K562 (cell line): ENCODE results near the gene MECR. TPM values are rescaled to one million over a fixed set of nuclear protein-coding genes. Genes with fewer than 3 reads are reported as not detected.

ENCODE experiments used
- C11orf30 ChIP-seq: fragments of 450-650 bp; IDR thresholded peaks from 2 replicates; pipeline ENCODE4 v1.6.1; 2016; ENCODE audit warnings: low read depth, mild to moderate bottlenecking
- CBFA2T3 ChIP-seq: fragments of 450-650 bp; IDR thresholded peaks from 2 replicates; pipeline ENCODE4 v1.6.1; 2017
- CC2D1A ChIP-seq: fragments of 450-650 bp; IDR thresholded peaks from 2 replicates; pipeline ENCODE4 v1.6.1; 2017; ENCODE audit warnings: mild to moderate bottlenecking
- CTBP1 ChIP-seq: fragments of 450-650 bp; IDR thresholded peaks from 2 replicates; pipeline ENCODE4 v1.6.1; 2016; ENCODE audit warnings: borderline replicate concordance
- GABPA ChIP-seq: fragments of 200-800 bp; sonication (Bioruptor generic); conservative IDR thresholded peaks from 2 replicates; pipeline ENCODE4 v1.6.1; 2016; ENCODE audit warnings: low read depth, missing genetic modification characterization, missing compliant biosample characterization
- GTF2E2 ChIP-seq: fragments of 200-800 bp; sonication (Bioruptor generic); IDR thresholded peaks from 2 replicates; pipeline ENCODE4 v1.6.1; 2016; ENCODE audit warnings: missing genetic modification characterization, missing compliant biosample characterization
- HBP1 ChIP-seq: fragments of 450-650 bp; formaldehyde crosslinking; IDR thresholded peaks from 2 replicates; pipeline ENCODE4 v1.4.0; 2022; ENCODE audit warnings: missing genetic modification characterization
- HDAC2 ChIP-seq: fragments of 450-650 bp; IDR thresholded peaks from 2 replicates; pipeline ENCODE4 v1.6.1; 2016; ENCODE audit warnings: mild to moderate bottlenecking
- KAT8 ChIP-seq: fragments of 450-650 bp; IDR thresholded peaks from 2 replicates; pipeline ENCODE4 v1.6.1; 2016; ENCODE audit warnings: low read depth, mild to moderate bottlenecking
- MEF2D ChIP-seq: conservative IDR thresholded peaks from 2 replicates; pipeline ENCODE4 v1.6.1; 2016; ENCODE audit warnings: low read depth, missing genetic modification characterization, missing compliant biosample characterization
- NBN ChIP-seq: fragments of 450-650 bp; IDR thresholded peaks from 2 replicates; pipeline ENCODE4 v1.6.1; 2016; ENCODE audit warnings: low read depth, mild to moderate bottlenecking
- NR3C1 ChIP-seq: sonication (generic); formaldehyde crosslinking; IDR thresholded peaks from 2 replicates; pipeline ENCODE4 v1.8.1; 2022; ENCODE audit warnings: missing genetic modification reagents
- RHOXF2B ChIP-seq: fragments of 250-450 bp; sonication (Bioruptor Pico); conservative IDR thresholded peaks from 2 replicates; pipeline ENCODE4 v1.5.1; 2021
- SMAD1 ChIP-seq: fragments of 150-350 bp; IDR thresholded peaks from 2 replicates; pipeline ENCODE4 v1.6.1; 2014; ENCODE audit warnings: low read length, low read depth; ENCODE audit not compliant: partially characterized antibody
- SMAD4 ChIP-seq: fragments of 250-450 bp; sonication (Bioruptor Pico); conservative IDR thresholded peaks from 2 replicates; pipeline ENCODE4 v1.8.0; 2021; ENCODE audit warnings: inconsistent platforms, mild to moderate bottlenecking, moderate library complexity
- SMARCC2 ChIP-seq: fragments of 450-650 bp; IDR thresholded peaks from 2 replicates; pipeline ENCODE4 v1.6.1; 2017; ENCODE audit warnings: antibody characterized with exemption, moderate library complexity, mild to moderate bottlenecking, low read depth
- TEAD2 ChIP-seq: fragments of 450-650 bp; IDR thresholded peaks from 2 replicates; pipeline ENCODE4 v1.6.1; 2016; ENCODE audit warnings: missing genetic modification characterization, control low read depth, missing compliant biosample characterization
- TRIM28 ChIP-seq: fragments of 450-650 bp; IDR thresholded peaks from 2 replicates; pipeline ENCODE4 v1.6.1; 2017
- ZBTB11 ChIP-seq, 3 experiments: fragments of 200-800 bp in 1 of 3; fragments of 250-450 bp in 1 of 3; fragments of 450-650 bp in 1 of 3; sonication (Bioruptor Pico) in 1 of 3; sonication (Bioruptor generic) in 1 of 3; formaldehyde crosslinking in 1 of 3; IDR thresholded peaks; 2 replicates each; pipeline versions ENCODE4 v1.6.1 to v1.8.0; 2016 to 2022; ENCODE audit warnings: mild to moderate bottlenecking in 2 of 3, missing genetic modification characterization in 2 of 3, missing compliant biosample characterization in 1 of 3, moderate library complexity in 1 of 3
- ZNF140 ChIP-seq: fragments of 250-450 bp; sonication (Bioruptor Pico); IDR thresholded peaks from 2 replicates; pipeline ENCODE4 v1.8.0; 2021; ENCODE audit warnings: moderate library complexity, mild to moderate bottlenecking, inconsistent platforms
- ZNF175 ChIP-seq: fragments of 200-800 bp; sonication (Bioruptor generic); IDR thresholded peaks from 2 replicates; pipeline ENCODE4 v1.6.1; 2016; ENCODE audit warnings: low read depth, mild to moderate bottlenecking, missing genetic modification characterization, missing compliant biosample characterization
- ZNF589 ChIP-seq: fragments of 200-800 bp; sonication (Bioruptor generic); IDR thresholded peaks from 2 replicates; pipeline ENCODE4 v1.6.1; 2016; ENCODE audit warnings: low read depth, missing genetic modification characterization, missing compliant biosample characterization
- polyA plus RNA-seq, 8 experiments: library from polyadenylated mRNA; depleted of rRNA in 4 of 8; stranded (reverse) in 5 of 8; unstranded in 3 of 8; fragments of >200 nt; fragmentation: Nextera tagmentation in 2 of 8; fragmentation: Illumina TruSeq in 1 of 8; extraction: Ambion mirVana in 2 of 8; extraction: Trizol in 1 of 8; gene quantifications; 2 replicates each; pipeline versions ENCODE4 v1.2.1 to v1.2.3, GENCODE V29; 2011 to 2014; ENCODE audit warnings: inconsistent platforms in 1 of 8, missing spikeins in 1 of 8
- total RNA-seq, 7 experiments: library from RNA; depleted of rRNA in 6 of 7; stranded (reverse); fragments of >200 nt in 6 of 7; fragmentation: Illumina TruSeq in 2 of 7; extraction: Trizol in 2 of 7; gene quantifications; 2 replicates each; pipeline versions ENCODE4 v1.2.1 to v1.2.3, GENCODE V29; 2011 to 2021; ENCODE audit warnings: low replicate concordance in 1 of 7
- TF ChIP-seq, protein P1 (sequence below): fragments of 200-800 bp; sonication (Bioruptor generic); IDR thresholded peaks from 2 replicates; pipeline ENCODE4 v1.6.1; 2017; ENCODE audit warnings: missing genetic modification characterization, missing compliant biosample characterization

MECR gene
- total and polyA plus RNA-seq, 9 of the 15 experiments (the other 6 are each of a cell fraction or from before 2014, with no cell fraction given), result 10.4 to 58.6 (median 42.9) TPM

DNA sequence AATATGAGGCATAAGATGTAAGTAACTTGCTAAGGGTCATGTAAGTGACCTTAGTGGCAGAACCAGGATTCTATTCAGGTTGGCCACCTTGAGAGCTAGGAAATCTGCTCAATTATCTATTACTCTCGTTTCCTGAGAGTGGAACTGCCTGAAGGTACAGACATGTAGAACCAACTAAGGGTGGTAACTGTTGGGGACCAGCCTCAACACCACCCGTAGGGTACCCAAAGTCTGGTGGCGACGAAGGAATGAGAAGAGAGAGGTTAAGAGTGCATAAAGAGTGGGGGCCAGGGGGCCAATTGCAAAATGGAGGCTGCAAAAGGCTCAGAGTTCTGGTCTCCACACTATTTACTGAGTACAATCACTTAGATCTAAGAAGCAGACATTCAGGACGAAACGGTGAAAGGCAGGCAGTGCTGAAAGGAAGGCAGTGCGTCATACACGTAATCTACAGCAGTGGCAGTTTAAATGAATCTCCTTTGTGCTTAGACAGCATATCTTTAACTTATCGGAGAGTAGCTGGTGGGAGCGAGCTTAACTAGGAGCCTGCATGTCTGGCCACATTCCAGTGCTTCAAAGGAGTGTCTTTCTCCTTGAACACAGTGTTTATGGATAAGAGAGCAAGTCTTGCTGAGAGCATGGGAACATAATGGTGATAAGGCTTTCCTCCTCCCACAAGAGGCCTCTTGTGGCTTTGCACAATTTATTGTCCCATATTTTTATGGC, 74.0 kb downstream of the MECR start (continued):
- TF ChIP-seq ZBTB11 (CRISPR knock-in tag; IDR thresholded peaks at IDR 0.05) (peak in 1 of 3 experiments; percentile 84; a peak in 2 of 6 replicates), SMARCC2 (peak; percentile 92), HDAC2 (peak; percentile 94), HBP1 (peak; percentile 60; the same call in 1 of the 2 replicates), NR3C1 (CRISPR knock-in tag) (no peak), GABPA (tag) (peak; percentile 51; the same call in 1 of the 2 replicates), ZNF175 (CRISPR knock-in tag) (peak; percentile 77; the same call in 1 of the 2 replicates), ZNF589 (CRISPR knock-in tag) (peak; percentile 79; the same call in 1 of the 2 replicates), CC2D1A (peak; percentile 88), ZNF140 (CRISPR knock-in tag) (no peak), MEF2D (peak; percentile 75; the same call in 1 of the 2 replicates), C11orf30 (peak; percentile 99), SMAD1 (peak; percentile 85), CTBP1 (peak; percentile 93), SMAD4 (CRISPR knock-in tag) (peak; percentile 99), RHOXF2B (CRISPR knock-in tag) (no peak), GTF2E2 (0 out of 2 replicates have a peak, but pooled peaks have one; percentile 5), TRIM28 (peak; percentile 90), NBN (peak; percentile 98), CBFA2T3 (peak; percentile 99), TEAD2 (tag) (peak; percentile 17; the same call in 1 of the 2 replicates), KAT8 (no peak)
- TF ChIP-seq, protein P1, sequence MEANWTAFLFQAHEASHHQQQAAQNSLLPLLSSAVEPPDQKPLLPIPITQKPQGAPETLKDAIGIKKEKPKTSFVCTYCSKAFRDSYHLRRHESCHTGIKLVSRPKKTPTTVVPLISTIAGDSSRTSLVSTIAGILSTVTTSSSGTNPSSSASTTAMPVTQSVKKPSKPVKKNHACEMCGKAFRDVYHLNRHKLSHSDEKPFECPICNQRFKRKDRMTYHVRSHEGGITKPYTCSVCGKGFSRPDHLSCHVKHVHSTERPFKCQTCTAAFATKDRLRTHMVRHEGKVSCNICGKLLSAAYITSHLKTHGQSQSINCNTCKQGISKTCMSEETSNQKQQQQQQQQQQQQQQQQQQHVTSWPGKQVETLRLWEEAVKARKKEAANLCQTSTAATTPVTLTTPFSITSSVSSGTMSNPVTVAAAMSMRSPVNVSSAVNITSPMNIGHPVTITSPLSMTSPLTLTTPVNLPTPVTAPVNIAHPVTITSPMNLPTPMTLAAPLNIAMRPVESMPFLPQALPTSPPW, result peak; percentile 62
